GM12878 (cell line): ENCODE measurements around the gene YTHDF1. TPM values are rescaled to one million over a fixed set of nuclear protein-coding genes. Genes with fewer than 3 reads are reported as not detected.

ENCODE experiments used
- ATAC-seq: fragments of 200-7000 bp; cut with Tn5 transposase; 3 replicates; pipeline ENCODE4 v1.9.1; 2020; ENCODE audit warnings: mild to moderate bottlenecking, moderate library complexity
- BruUV-seq: library from RNA; stranded (reverse); fragments of 400-500 nt; replicated peaks from 2 replicates; lab custom pipeline; 2021; lab: Mats Ljungman, UMichigan
- CTCF ChIA-PET: fragments of 300-600 bp; sonication (Branson Sonifier 250); formaldehyde crosslinking; extraction: SDS; loops from one replicate; lab custom pipeline; 2021; ENCODE audit warnings: inconsistent platforms; lab: Yijun Ruan, JAX
- POLR2A ChIA-PET: fragments of 350-600 bp; formaldehyde crosslinking; extraction: SDS; loops from one replicate; lab custom pipeline; 2021; ENCODE audit warnings: inconsistent platforms; lab: Charles Lee
- RAD21 ChIA-PET: fragments of 300-600 bp; sonication (Branson Sonifier 250); formaldehyde crosslinking; loops from one replicate; lab custom pipeline; 2023; ENCODE audit warnings: antibody characterized with exemption; ENCODE audit not compliant: unreplicated experiment; lab: Charles Lee
- SMC1A ChIA-PET: fragments of 300-600 bp; sonication (Branson Sonifier 250); formaldehyde crosslinking; loops from one replicate; lab custom pipeline; 2023; ENCODE audit not compliant: unreplicated experiment, uncharacterized antibody; lab: Charles Lee
- DNase-seq: peaks from one replicate; pipeline ENCODE4 v3.0.0-alpha.2; 2011; ENCODE audit warnings: low read depth, low spot score
- FAIRE-seq: peaks from 3 replicates; lab custom pipeline; 2011; peaks lifted over from hg19 to GRCh38; lab: Jason Lieb, UNC
- H2AFZ ChIP-seq: 2 replicates; pipeline ENCODE4 v1.6.0; 2011; ENCODE audit warnings: low read depth, low read length, control low read depth; ENCODE audit not compliant: control insufficient read depth
- H3K27ac ChIP-seq: 2 replicates; pipeline ENCODE4 v1.5.1; 2011; ENCODE audit warnings: control low read depth; ENCODE audit not compliant: control insufficient read depth, insufficient read depth
- H3K27me3 ChIP-seq, 2 experiments: replicated peaks in 1 of 2; 2 replicates each; pipeline versions ENCODE4 v1.6.0 to v1.6.1; 2011; ENCODE audit warnings: low read length in 1 of 2; ENCODE audit not compliant: control insufficient read depth in 2 of 2, insufficient read depth in 2 of 2
- H3K36me3 ChIP-seq, 2 experiments: 2 replicates each; pipeline ENCODE4 v1.5.1; 2011; ENCODE audit warnings: low read length in 1 of 2; ENCODE audit not compliant: control insufficient read depth in 2 of 2, insufficient read depth in 2 of 2
- H3K4me1 ChIP-seq: 2 replicates; pipeline ENCODE4 v1.6.1; 2011; ENCODE audit warnings: mild to moderate bottlenecking, low read length, moderate library complexity, mixed read lengths; ENCODE audit not compliant: control insufficient read depth, insufficient read depth
- H3K4me2 ChIP-seq: 2 replicates; pipeline ENCODE4 v1.6.0; 2011; ENCODE audit warnings: control low read depth; ENCODE audit not compliant: control insufficient read depth, insufficient read depth
- H3K4me3 ChIP-seq: fragments of 200-600 bp; sonication (generic); 2 replicates; pipeline ENCODE4 v1.5.1; 2016
- H3K79me2 ChIP-seq: 2 replicates; pipeline ENCODE4 v1.6.0; 2011; ENCODE audit warnings: low read length; ENCODE audit not compliant: control insufficient read depth, insufficient read depth
- H3K9ac ChIP-seq: 2 replicates; pipeline ENCODE4 v1.8.0; 2011; ENCODE audit warnings: low read length, control low read depth, mixed read lengths; ENCODE audit not compliant: control insufficient read depth, insufficient read depth
- H3K9me3 ChIP-seq: replicated peaks from 3 replicates; pipeline ENCODE4 v1.5.1; 2011; ENCODE audit warnings: mild to moderate bottlenecking, low read length; ENCODE audit not compliant: control insufficient read depth, insufficient read depth
- H4K20me1 ChIP-seq: 2 replicates; pipeline ENCODE4 v1.6.0; 2011; ENCODE audit not compliant: control insufficient read depth, insufficient read depth
- CHD1 ChIP-seq: IDR thresholded peaks from 2 replicates; pipeline ENCODE4 v1.6.1; 2012; ENCODE audit warnings: low read depth, low read length, improper control_type of control experiment
- CHD4 ChIP-seq: fragments of 200-600 bp; sonication (generic); IDR thresholded peaks from 2 replicates; pipeline ENCODE4 v1.6.1; 2016; ENCODE audit warnings: mild to moderate bottlenecking
- HDAC2 ChIP-seq: fragments of 200-600 bp; sonication (generic); IDR thresholded peaks from 2 replicates; pipeline ENCODE4 v1.6.1; 2017
- PML ChIP-seq: IDR thresholded peaks from 2 replicates; pipeline ENCODE4 v1.6.1; 2012; ENCODE audit warnings: low read length, inconsistent platforms
- POU2F2 ChIP-seq: IDR thresholded peaks from 3 replicates; pipeline ENCODE4 v1.6.1; 2011; ENCODE audit warnings: low read depth, mild to moderate bottlenecking, low read length, borderline replicate concordance
- RFX5 ChIP-seq: IDR thresholded peaks from 2 replicates; pipeline ENCODE4 v1.6.1; 2011; ENCODE audit warnings: low read depth, low read length, improper control_type of control experiment
- USF1 ChIP-seq: IDR thresholded peaks from 2 replicates; pipeline ENCODE4 v1.6.1; 2011; ENCODE audit warnings: borderline replicate concordance, low read depth, mild to moderate bottlenecking, moderate library complexity, mixed read lengths, low read length; ENCODE audit not compliant: insufficient read depth; ENCODE audit errors: extremely low read length
- WGBS: methylation state at CpG from one replicate; pipeline ENCODE4 v1.1.6; 2016; ENCODE audit warnings: low lambda C conversion rate; ENCODE audit not compliant: insufficient replicate concordance, insufficient coverage; ENCODE audit errors: missing lambda C conversion rate; 5-methylcytosine and 5-hydroxymethylcytosine counted together
- in situ Hi-C: fragments of 300-500 bp; cut with MboI; formaldehyde crosslinking; loops from 9 replicates; pipeline ENCODE4 v1.14.3; 2018; ENCODE audit warnings: mixed read lengths
- intact Hi-C: fragments of 100-400 bp; cut with micrococcal nuclease; formaldehyde crosslinking; loops from one replicate; pipeline ENCODE4 v1.14.2; 2022; ENCODE audit not compliant: unreplicated experiment
- polyA plus RNA-seq, 11 experiments: library from polyadenylated mRNA; depleted of rRNA in 4 of 11; unstranded in 6 of 11; stranded (reverse) in 5 of 11; fragments of >200 nt; fragmentation: Nextera tagmentation in 4 of 11; fragmentation: Illumina TruSeq in 1 of 11; extraction: Ambion mirVana in 4 of 11; extraction: Trizol in 1 of 11; gene quantifications; 1 replicate in 1 of 11; 2 replicates in 10 of 11; pipeline versions ENCODE4 v1.2.1 to v1.2.3, GENCODE V29; 2011 to 2016; ENCODE audit warnings: inconsistent platforms in 2 of 11, missing spikeins in 2 of 11, low read depth in 1 of 11
- total RNA-seq, 4 experiments: library from RNA; depleted of rRNA in 3 of 4; stranded (reverse); fragments of >200 nt in 3 of 4; fragmentation: Illumina TruSeq in 1 of 4; extraction: Trizol in 1 of 4; gene quantifications; 2 replicates each; pipeline versions ENCODE4 v1.2.1 to v1.2.3, GENCODE V29; 2013 to 2021

Gene YTHDF1
- total and polyA plus RNA-seq, 10 of the 15 experiments (the other 5 are each of a cell fraction or from before 2014, with no cell fraction given): 4.6 to 37.8 (median 20.5) TPM

- intact Hi-C loops (no loop called here), in situ Hi-C loops (no loop called here)
- Histone ChIP-seq H3K4me2 (no peak overlapping the region), H2AFZ (no peak overlapping the region), H3K9me3 (no peaks in the 10 kb centered on the region), H3K36me3 (no peaks in the 10 kb centered on the region), H3K9ac (no peak overlapping the region), H3K4me1 (no peaks in the 10 kb centered on the region), H3K27ac (no peak overlapping the region), H3K4me3 (no peak overlapping the region), H3K27me3 (peaks cover 0 to 2% of the 10 kb centered on the region in 2 experiments; a peak in 3 of 4 replicates), H3K79me2 (no peaks in the 10 kb centered on the region), H4K20me1 (no peaks in the 10 kb centered on the region)
- ChIA-PET SMC1A (no interaction called here), RAD21 (no interaction called here), CTCF (interaction anchor here (1.0 kb wide), 1 partner anchor 14 kb away, joined by 3 read pairs; no protein-coding TSS in a partner anchor), POLR2A (no interaction called here)
- TF ChIP-seq CHD4 (no peak), USF1 (no peak), PML (no peak), POU2F2 (no peak), HDAC2 (no peak), CHD1 (no peak), RFX5 (no peak)
- BruUV-seq: no TSS peak
- 73% methylated on average over 26 of the region's 26 CpGs for WGBS
- FAIRE-seq (no peak), DNase-seq (no peak), ATAC-seq (no peak)
These were observed 49.5 kb downstream of the YTHDF1 start for GRCh38 chr20:63166193-63167020.
